GM23248 (cell line): ENCODE measurements around the gene UBR3.
"Not testable (repeated sequence)": the region's sequence is repeated elsewhere in the genome, so short reads cannot be mapped to it uniquely, and the experiment has no call there.

Experiments
- EZH2 ChIP-seq: fragments of 200-600 bp; sonication (generic); IDR thresholded peaks from 2 replicates; pipeline ENCODE4 v1.6.1; 2018; ENCODE audit warnings: antibody characterized with exemption, mild to moderate bottlenecking; ENCODE audit not compliant: insufficient read depth, poor library complexity, severe bottlenecking
- EZH2phosphoT487 ChIP-seq: fragments of 200-600 bp; sonication (generic); IDR thresholded peaks from 2 replicates; pipeline ENCODE4 v1.6.1; 2018; ENCODE audit warnings: antibody characterized with exemption, moderate library complexity, mild to moderate bottlenecking, low read depth; ENCODE audit not compliant: insufficient read depth

- not testable (repeated sequence) for TF ChIP-seq EZH2, EZH2phosphoT487
These were observed 21.9 kb downstream of the UBR3 start for GRCh38 chr2:169848959-169849693.
